OCI-M2 (cell line): Measurements from ENCODE around the gene ZBTB44.

ENCODE experiments used
- DNase-seq: peaks from one replicate; lab custom pipeline; 2025; ENCODE audit not compliant: unreplicated experiment; lab: John Stamatoyannopoulos, UW

Gene ZBTB44

DNA sequence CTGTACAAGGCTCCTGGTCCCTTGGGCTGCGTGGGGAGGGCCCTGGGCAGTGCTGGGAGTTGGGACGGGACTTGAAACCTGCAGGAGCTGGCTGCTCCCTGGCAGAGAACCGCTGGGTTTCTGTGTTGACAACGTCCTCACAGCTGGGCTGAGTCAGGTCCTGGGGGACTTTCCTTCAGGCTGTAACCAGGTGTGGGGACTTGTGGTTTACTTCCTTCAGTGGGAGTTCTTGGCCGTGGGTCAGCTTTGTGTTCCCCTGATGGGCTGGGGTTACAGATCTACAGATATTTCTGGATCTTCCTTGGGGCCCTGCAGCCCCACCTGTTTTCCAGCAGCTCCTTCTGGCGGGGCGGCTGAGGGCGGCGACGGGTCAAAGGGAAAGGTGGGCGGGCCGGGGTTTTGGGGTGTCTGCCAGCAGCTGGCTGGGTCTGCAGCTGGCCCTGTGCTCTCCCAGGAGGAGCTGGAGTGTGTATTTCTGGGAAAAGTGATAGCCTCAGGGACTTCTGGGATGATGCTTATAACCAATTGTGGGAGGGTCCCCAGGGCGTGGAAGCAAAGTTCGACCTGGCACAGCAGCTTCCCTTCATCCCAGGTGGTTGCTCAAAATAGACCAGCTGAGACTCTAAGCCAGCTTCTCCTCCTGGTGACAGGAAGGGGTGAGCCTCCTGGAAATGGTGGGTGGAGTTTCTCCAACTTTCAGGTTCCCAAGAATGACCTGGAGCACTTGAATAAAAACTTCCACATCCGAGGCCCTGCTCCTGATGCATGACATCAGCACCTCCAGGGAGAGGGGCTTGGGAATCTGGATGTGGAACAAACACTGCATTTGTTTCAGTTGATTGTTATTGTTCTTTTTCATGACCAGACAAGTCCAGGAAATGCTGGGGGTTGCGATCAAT, 136.0 kb downstream of the ZBTB44 start:
- no peak for DNase-seq

DNA sequence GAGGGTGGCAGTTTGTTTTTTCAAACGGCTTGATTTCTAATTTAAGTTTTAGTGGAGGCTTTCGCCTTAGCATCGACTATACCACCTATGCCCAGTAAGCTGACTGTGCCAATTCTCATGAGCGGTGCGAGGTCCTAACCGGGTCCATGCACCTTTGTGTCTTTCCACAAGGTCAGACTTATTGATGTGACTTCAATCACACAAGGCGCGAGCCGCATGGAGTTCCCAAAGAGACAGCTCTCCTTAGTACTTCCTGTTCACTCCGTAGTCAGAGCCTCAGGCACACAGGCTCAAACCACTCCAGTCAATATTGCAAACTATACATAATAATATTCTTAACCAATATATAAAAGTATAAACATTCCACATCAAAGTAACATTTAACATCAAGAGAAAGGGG, 136.9 kb downstream of the ZBTB44 start:
- no peak for DNase-seq
